22Rv1 (cell line): ENCODE measurements around the gene ENGASE.

Experiments
- H3K27ac ChIP-seq: fragments of 450-650 bp; 2 replicates; pipeline ENCODE4 v1.5.1; 2017
- ZFX ChIP-seq: fragments of 450-650 bp; IDR thresholded peaks from 2 replicates; pipeline ENCODE4 v1.6.1; 2017; ENCODE audit warnings: antibody characterized with exemption, borderline replicate concordance
- TF ChIP-seq, protein P1 (sequence below): fragments of 450-650 bp; IDR thresholded peaks from 2 replicates; pipeline ENCODE4 v1.5.1; 2017; ENCODE audit warnings: mild to moderate bottlenecking

ENGASE gene

DNA sequence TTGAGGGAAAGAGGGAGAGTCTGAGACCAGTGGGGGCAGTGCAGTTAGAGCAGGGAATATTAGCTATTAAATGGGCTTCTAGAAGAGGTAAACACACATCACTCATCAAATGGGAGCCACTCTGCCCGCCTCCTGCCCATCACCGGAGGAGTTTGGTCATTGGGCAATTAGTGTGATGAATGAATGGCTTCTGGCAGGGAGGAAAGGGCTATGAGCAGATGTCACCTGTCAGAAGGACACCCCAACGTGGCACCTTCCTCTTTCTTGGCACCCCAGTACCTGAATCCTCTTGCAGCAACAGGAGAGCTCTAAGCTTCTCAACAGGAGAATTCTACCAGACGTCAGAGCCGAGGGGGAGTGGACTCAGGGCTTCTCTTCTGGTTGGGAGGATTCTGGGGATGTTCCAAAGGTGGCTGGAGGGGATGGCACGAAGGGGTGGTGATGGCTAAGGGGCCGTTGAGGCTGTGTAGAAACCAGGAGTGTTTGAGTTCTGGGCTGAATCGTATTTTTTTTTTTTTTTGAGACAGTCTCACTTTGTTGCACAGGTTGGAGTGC lies 39.6 kb upstream of the ENGASE start:
- no peak overlapping the region for H3K27ac ChIP-seq
- no peak for TF ChIP-seq ZFX

- H3K27ac ChIP-seq, result no peak overlapping the region
- TF ChIP-seq ZFX, result no peak
- TF ChIP-seq, protein P1, sequence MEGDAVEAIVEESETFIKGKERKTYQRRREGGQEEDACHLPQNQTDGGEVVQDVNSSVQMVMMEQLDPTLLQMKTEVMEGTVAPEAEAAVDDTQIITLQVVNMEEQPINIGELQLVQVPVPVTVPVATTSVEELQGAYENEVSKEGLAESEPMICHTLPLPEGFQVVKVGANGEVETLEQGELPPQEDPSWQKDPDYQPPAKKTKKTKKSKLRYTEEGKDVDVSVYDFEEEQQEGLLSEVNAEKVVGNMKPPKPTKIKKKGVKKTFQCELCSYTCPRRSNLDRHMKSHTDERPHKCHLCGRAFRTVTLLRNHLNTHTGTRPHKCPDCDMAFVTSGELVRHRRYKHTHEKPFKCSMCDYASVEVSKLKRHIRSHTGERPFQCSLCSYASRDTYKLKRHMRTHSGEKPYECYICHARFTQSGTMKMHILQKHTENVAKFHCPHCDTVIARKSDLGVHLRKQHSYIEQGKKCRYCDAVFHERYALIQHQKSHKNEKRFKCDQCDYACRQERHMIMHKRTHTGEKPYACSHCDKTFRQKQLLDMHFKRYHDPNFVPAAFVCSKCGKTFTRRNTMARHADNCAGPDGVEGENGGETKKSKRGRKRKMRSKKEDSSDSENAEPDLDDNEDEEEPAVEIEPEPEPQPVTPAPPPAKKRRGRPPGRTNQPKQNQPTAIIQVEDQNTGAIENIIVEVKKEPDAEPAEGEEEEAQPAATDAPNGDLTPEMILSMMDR, result no peak
Observed at GRCh38 chr17:79035686-79036085, 38.9 kb upstream of the ENGASE start.

- H3K27ac ChIP-seq, result no peak overlapping the region
- TF ChIP-seq, protein P1, result no peak
- no peak for TF ChIP-seq ZFX
Observed at GRCh38 chr17:79036181-79036580, 38.4 kb upstream of the ENGASE start.

DNA sequence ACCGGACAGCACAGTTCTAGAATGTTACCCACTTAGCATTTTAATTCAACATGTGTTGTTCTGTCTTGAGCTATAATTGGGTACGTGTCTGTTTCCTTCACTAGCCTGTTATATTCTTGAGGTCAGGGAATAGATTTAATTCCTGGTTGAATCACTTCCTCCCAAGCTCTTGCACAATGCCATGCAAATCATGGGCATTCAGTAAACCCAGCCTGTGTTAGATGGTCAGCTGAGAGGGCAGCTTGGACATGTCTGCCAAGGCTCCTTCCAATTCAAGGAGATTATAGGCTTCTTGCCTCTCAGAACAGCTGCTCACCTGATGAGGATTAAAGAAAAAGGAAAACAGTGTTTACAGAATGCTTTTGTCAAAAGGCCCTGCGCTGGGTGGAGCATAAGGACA lies 38.0 kb upstream of the ENGASE start:
- no peak overlapping the region for H3K27ac ChIP-seq
- TF ChIP-seq, protein P1, result no peak
- TF ChIP-seq ZFX, result no peak

GRCh38 chr17:79038545-79039135 lies 36.0 kb upstream of the ENGASE start:
- H3K27ac ChIP-seq, result no peak overlapping the region
- no peak for TF ChIP-seq ZFX
- TF ChIP-seq, protein P1, result no peak

- TF ChIP-seq ZFX, result no peak
- TF ChIP-seq, protein P1, result no peak
- H3K27ac ChIP-seq, result no peak overlapping the region
Observed at GRCh38 chr17:79039171-79039570, 35.5 kb upstream of the ENGASE start.

DNA sequence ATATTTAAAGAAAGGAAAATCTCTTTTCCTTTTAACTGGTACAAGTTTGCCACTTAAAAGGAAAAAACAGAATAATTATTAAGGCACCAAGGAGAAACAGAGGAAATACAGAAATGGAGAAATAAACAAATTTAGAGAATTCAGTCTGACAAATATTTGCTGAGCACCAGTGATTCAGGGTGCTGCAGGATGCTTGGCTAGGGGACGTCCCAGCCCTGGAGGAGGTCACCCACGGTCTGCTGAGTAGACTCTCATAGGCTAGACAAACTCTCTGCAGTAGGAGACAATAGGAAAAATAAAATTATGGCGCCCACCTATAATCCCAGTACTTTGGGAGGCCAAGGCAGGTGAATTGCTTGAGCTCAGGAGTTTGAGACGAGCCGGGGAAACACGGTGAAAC lies 34.7 kb upstream of the ENGASE start:
- H3K27ac ChIP-seq, result no peak overlapping the region
- TF ChIP-seq, protein P1, result no peak
- no peak for TF ChIP-seq ZFX
